ENCODE data around the gene JTB. TPM values are rescaled to one million over a fixed set of nuclear protein-coding genes. Genes with fewer than 3 reads are reported as not detected.
"Not testable (repeated sequence)": the region's sequence is repeated elsewhere in the genome, so short reads cannot be mapped to it uniquely, and the experiment has no call there.

The JTB gene
- total RNA-seq, 1 donor from 2014 or later: 72.1 TPM

DNA sequence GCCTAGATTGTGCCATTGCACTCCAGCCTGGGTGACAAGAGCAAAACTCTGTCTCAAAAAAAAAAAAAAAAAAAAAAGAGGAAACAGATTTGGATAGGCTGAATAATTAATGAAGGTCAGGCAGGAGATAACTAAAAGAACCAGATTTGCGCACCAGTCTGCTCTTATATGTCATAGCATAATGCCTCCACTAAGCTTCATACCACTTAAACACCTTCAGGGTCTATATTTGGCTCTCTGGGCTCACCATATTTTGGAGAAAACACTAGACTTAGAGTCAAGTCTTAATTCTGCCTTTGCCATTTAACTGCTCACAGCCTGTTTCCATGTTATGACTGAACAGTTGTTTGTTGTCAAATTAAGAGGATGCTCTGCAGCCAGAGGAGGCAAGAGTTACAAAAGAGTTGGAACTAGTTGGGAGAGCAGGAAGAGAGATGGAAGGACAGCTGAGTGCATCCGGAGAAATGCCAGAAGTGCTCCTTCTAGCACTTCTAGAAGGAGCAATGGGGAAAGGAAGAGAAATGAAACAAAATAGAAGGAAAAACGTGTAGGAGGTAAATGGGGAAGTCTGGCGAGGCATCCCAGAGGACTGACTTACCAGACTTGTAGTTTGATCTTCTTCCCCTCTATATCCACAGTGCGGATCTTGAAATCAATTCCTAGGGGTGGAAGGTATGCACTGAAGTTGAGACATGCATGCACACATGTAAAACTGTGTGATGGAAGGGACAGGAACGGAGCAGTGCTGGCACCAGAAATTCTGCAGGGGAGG, 6.8 kb upstream of the JTB start:
- Mint-ChIP-seq H3K4me3 (peak overlapping the region; percentile 95), H3K27me3 (ENCODE audit: low read depth) (no peaks in the 10 kb centered on the region), H3K9me3 (no peaks in the 10 kb centered on the region), H3K27ac (peak overlapping the region; percentile 36), H3K4me1 (peaks cover 24% of the 10 kb centered on the region), H3K36me3 (peaks cover 8% of the 10 kb centered on the region)
- TF ChIP-seq, protein P1, sequence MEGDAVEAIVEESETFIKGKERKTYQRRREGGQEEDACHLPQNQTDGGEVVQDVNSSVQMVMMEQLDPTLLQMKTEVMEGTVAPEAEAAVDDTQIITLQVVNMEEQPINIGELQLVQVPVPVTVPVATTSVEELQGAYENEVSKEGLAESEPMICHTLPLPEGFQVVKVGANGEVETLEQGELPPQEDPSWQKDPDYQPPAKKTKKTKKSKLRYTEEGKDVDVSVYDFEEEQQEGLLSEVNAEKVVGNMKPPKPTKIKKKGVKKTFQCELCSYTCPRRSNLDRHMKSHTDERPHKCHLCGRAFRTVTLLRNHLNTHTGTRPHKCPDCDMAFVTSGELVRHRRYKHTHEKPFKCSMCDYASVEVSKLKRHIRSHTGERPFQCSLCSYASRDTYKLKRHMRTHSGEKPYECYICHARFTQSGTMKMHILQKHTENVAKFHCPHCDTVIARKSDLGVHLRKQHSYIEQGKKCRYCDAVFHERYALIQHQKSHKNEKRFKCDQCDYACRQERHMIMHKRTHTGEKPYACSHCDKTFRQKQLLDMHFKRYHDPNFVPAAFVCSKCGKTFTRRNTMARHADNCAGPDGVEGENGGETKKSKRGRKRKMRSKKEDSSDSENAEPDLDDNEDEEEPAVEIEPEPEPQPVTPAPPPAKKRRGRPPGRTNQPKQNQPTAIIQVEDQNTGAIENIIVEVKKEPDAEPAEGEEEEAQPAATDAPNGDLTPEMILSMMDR (IDR thresholded peaks at IDR 0.05; ENCODE audit: unreplicated experiment): no peak
- no peak for DNase-seq (ENCODE audit: low spot score in 2 of 2, unreplicated experiment in 2 of 2)

DNA sequence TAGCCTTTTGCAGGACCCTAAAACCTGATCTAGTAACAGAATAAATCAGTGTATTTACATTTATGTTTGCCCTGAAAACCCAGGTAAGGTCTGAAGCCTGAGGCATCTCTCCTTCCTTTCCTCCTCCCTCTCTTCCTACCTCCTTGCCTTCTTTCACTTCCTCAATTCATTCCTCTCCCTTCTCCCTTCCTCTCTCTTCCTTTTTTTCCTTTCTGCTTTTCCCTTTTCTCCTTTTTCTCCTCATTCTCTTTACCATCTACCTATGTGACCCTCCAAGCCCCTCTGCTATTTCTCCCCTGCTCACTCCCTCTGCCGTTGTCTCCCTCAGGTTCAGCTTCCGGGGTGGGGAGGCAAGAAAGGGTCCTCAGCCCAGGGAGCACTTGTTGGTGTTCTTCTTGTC, 4.3 kb upstream of the JTB start:
- not testable (repeated sequence) for DNase-seq (ENCODE audit: low spot score in 2 of 2, unreplicated experiment in 2 of 2); H3K9me3 Mint-ChIP-seq; H3K36me3 Mint-ChIP-seq; H3K27ac Mint-ChIP-seq; H3K4me3 Mint-ChIP-seq; H3K27me3 Mint-ChIP-seq (ENCODE audit: low read depth)
- peaks cover 37% of the 10 kb centered on the region for H3K4me1 Mint-ChIP-seq

DNA sequence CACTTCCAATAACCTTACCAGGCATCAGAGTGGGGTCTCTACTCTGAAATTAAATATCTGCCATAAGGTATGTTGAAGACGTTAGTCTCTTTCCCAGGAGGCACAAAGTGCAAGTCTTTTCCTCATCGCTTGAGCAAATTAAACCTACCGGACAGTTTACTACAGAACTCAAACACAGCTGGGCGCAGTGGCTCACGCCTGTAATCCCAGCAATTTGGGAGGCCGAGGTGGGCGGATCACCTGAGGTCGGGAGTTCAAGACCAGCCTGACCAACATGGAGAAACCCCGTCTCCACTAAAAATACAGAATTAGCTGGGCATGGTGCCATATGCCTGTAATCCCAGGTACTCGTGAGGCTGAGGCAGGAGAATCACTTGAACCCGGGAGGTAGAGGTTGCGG, 1.6 kb upstream of the JTB start:
- H3K9me3 Mint-ChIP-seq; H3K27me3 Mint-ChIP-seq (ENCODE audit: low read depth); DNase-seq (ENCODE audit: low spot score in 2 of 2, unreplicated experiment in 2 of 2): not testable (repeated sequence)
- H3K36me3 Mint-ChIP-seq: peaks cover 16% of the 10 kb centered on the region
- peak overlapping the region; percentile 97 for H3K4me3 Mint-ChIP-seq
- H3K4me1 Mint-ChIP-seq: peaks cover 28% of the 10 kb centered on the region
- peak overlapping the region; percentile 97 for H3K27ac Mint-ChIP-seq

DNA sequence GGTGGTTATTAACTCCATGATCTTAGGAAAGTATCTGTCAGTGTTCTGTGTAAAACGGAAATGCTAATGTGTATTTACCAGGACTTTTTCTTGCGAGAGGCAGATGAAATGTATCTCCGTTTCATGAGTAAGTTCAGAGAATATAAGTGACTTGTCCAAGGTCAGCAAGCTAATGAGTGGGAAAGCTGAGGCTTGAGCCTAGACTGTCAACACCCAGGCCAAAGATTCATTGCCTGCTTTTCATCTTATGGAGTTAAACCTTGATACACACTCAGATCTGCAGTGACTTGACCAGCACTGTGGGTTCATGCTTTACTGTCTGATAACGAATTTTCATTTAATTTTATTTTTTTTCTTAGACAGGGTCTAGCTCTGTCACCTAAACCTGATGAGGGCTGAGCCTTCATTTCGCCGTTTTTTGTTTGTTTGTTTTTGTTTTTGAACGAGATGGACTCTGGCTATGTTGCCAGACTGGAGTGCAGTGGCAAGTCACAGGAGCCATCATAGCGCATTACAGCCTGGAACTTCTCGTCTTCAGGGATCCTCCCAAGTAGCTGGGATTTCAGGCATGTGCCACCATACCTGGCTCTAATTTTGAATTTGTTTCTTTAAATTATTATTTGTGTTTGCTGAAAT, 918 bp upstream of the JTB start:
- Mint-ChIP-seq H3K36me3 (peaks cover 17% of the 10 kb centered on the region), H3K27ac (peak overlapping the region; percentile 97), H3K27me3 (ENCODE audit: low read depth) (no peaks in the 10 kb centered on the region), H3K4me3 (peak overlapping the region; percentile 97), H3K9me3 (no peaks in the 10 kb centered on the region), H3K4me1 (peaks cover 28% of the 10 kb centered on the region)
- TF ChIP-seq, protein P1 (IDR thresholded peaks at IDR 0.05; ENCODE audit: unreplicated experiment): no peak
- no peak for DNase-seq (ENCODE audit: low spot score in 2 of 2, unreplicated experiment in 2 of 2)

DNA sequence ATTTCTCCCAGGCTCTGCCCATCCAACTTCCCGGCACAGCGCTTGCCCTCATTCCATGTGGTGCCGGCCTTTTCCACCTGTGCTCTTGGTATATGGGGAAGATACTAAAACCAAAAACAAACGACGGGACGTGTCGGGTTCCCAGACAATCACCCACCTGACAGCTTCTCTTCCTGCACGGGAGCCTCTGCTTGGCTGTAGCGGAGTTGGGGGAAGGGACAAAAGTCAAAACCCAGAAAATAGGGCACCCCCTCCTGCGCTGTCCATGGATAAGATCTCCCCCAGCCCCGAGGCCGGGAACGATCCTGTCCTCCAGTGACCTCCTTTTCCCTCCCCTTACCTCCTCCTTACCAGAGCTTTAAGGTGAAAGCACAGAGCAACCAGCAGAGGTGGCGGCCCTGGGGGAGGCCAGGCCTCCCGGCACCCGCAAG, 640 bp downstream of the JTB start:
- TF ChIP-seq, protein P1 (IDR thresholded peaks at IDR 0.05; ENCODE audit: unreplicated experiment): no peak
- Mint-ChIP-seq H3K27me3 (ENCODE audit: low read depth) (no peaks in the 10 kb centered on the region), H3K4me3 (peak overlapping the region; percentile 97)

DNA sequence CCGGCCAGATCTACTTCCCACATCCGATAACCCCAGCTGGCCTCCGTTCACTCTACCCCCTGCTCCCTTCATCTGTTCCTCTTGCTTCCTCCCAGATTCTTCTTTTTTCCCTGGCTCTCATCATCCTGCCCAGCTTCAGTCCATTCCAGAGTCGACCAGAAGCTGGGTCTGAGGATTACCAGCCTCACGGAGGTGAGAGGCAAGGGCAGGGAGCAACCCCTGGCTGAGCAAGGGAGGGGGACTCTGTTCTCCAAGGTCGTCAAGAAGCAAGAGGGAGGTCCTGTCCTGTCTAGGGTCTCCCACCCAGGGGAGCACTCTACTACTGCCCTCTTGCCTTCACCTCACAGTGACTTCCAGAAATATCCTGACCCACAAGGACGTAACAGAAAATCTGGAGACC, 3.9 kb downstream of the JTB start:
- TF ChIP-seq, protein P1 (IDR thresholded peaks at IDR 0.05; ENCODE audit: unreplicated experiment): no peak
- no peak overlapping the region for H3K4me3 Mint-ChIP-seq
- no peak overlapping the region for H3K27ac Mint-ChIP-seq
- DNase-seq (ENCODE audit: low spot score in 2 of 2, unreplicated experiment in 2 of 2): no peak
- peaks cover 30% of the 10 kb centered on the region for H3K4me1 Mint-ChIP-seq
- H3K36me3 Mint-ChIP-seq: peaks cover 10% of the 10 kb centered on the region
- H3K27me3 Mint-ChIP-seq (ENCODE audit: low read depth): no peaks in the 10 kb centered on the region
- no peaks in the 10 kb centered on the region for H3K9me3 Mint-ChIP-seq

More for the DNA sequence above, 640 bp downstream of the JTB start:
- peak in 1 of 2 experiments; percentile 42 for DNase-seq (ENCODE audit: low spot score in 2 of 2, unreplicated experiment in 2 of 2)
- peaks cover 10% of the 10 kb centered on the region for H3K36me3 Mint-ChIP-seq
- no peaks in the 10 kb centered on the region for H3K9me3 Mint-ChIP-seq
- peaks cover 28% of the 10 kb centered on the region for H3K4me1 Mint-ChIP-seq
- peak overlapping the region; percentile 96 for H3K27ac Mint-ChIP-seq

Data from mesothelial cell of epicardium (in vitro differentiated cells).